Left lung (tissue), 10 donors: Measurements from ENCODE around the gene AARS1. TPM values are rescaled to one million over a fixed set of nuclear protein-coding genes. Genes with fewer than 3 reads are reported as not detected.
A peak's percentile ranks its signal among the peaks of the same experiment; 100 is the strongest.

Source experiments
- ATAC-seq: fragments of 200-7000 bp; cut with Tn5 transposase; one replicate; pipeline ENCODE4 v1.9.1; 2020; ENCODE audit warnings: moderate library complexity
- DNase-seq, 4 donors: peaks; one replicate each; pipeline ENCODE4 v3.0.0-alpha.2; 2013 to 2020
- H3K27ac ChIP-seq, 2 donors: fragments of 200-600 bp; sonication (generic) in 1 of 2; one replicate each; pipeline versions ENCODE4 v1.5.0 to v1.8.0; 2020 to 2021
- H3K27me3 ChIP-seq, 2 donors: fragments of 200-600 bp; sonication (generic) in 1 of 2; one replicate each; pipeline versions ENCODE4 v1.5.0 to v1.8.0; 2020 to 2021
- H3K36me3 ChIP-seq, 2 donors: fragments of 200-600 bp; sonication (generic) in 1 of 2; one replicate each; pipeline versions ENCODE4 v1.5.0 to v1.8.0; 2020 to 2021
- H3K4me1 ChIP-seq, 2 donors: fragments of 200-600 bp; one replicate each; pipeline ENCODE4 v1.8.0; 2021
- H3K4me3 ChIP-seq, 2 donors: fragments of 200-600 bp; sonication (generic) in 1 of 2; one replicate each; pipeline versions ENCODE4 v1.5.0 to v1.8.0; 2020 to 2021; ENCODE audit warnings: mild to moderate bottlenecking in 1 of 2
- H3K9me3 ChIP-seq, 2 donors: fragments of 200-600 bp; sonication (generic) in 1 of 2; one replicate each; pipeline versions ENCODE4 v1.5.0 to v1.8.0; 2020 to 2021
- CTCF ChIP-seq, 2 donors: fragments of 200-600 bp; sonication (generic) in 1 of 2; IDR thresholded peaks; one replicate each; pipeline versions ENCODE4 v1.5.0 to v1.8.0; 2021; ENCODE audit warnings: antibody characterized with exemption in 2 of 2
- intact Hi-C, 2 donors: fragments of 100-400 bp; cut with DNase I; formaldehyde crosslinking; loops; one replicate each; pipeline versions ENCODE4 v1.11.2 to v1.14.2; 2022
- polyA plus RNA-seq, 6 donors: library from polyadenylated mRNA; unstranded; fragments of 120-200 nt; gene quantifications; one replicate each; pipeline ENCODE4 v1.2.1, GENCODE V29; 2013; ENCODE audit not compliant: insufficient read length in 6 of 6
- total RNA-seq, 2 donors: library from RNA; stranded (reverse); fragmentation: NEBNext Ultra II Directional; extraction: Animal tissue kit (Norgen Biotek cat#: 25700); gene quantifications; one replicate each; pipeline ENCODE4 v1.2.1, GENCODE V29; 2021
- donor health status: DM: no; HTN: yes; CAD: no.
- donor health status: DM: no; HTN: no; CAD: no.

AARS1 gene
- total and polyA plus RNA-seq, 8 donors: 64.7 to 111 (median 75.3) TPM

GRCh38 chr16:70254180-70254964 is 34.9 kb downstream of the AARS1 start:
- no peaks in the 10 kb centered on the region for H3K27me3 ChIP-seq
- DNase-seq (no peak), ATAC-seq (no peak)
- H3K4me1 ChIP-seq: peaks cover 11 to 19% of the 10 kb centered on the region in 2 donors
- no peaks in the 10 kb centered on the region for H3K9me3 ChIP-seq
- no peak for TF ChIP-seq CTCF (IDR thresholded peaks at IDR 0.05)
- peaks cover 6 to 74% of the 10 kb centered on the region in 2 donors for H3K36me3 ChIP-seq
- no peak overlapping the region for H3K4me3 ChIP-seq
- H3K27ac ChIP-seq: no peak overlapping the region
- intact Hi-C loops: no loop called here

GRCh38 chr16:70253291-70254106 is 35.8 kb downstream of the AARS1 start:
- Histone ChIP-seq H3K36me3 (peaks cover 6 to 68% of the 10 kb centered on the region in 2 donors), H3K27ac (no peak overlapping the region), H3K27me3 (no peaks in the 10 kb centered on the region), H3K9me3 (no peaks in the 10 kb centered on the region), H3K4me3 (no peak overlapping the region), H3K4me1 (peaks cover 12 to 24% of the 10 kb centered on the region in 2 donors)
- ATAC-seq: no peak
- peak; percentile 36 to 63 for TF ChIP-seq CTCF (IDR thresholded peaks at IDR 0.05)
- peak in 1 of 4 donors; percentile 13 for DNase-seq
- intact Hi-C loops: no loop called here

GRCh38 chr16:70252355-70252988 is 36.8 kb downstream of the AARS1 start:
- Histone ChIP-seq H3K36me3 (peaks cover 0 to 58% of the 10 kb centered on the region in 2 donors), H3K27ac (no peak overlapping the region)

GRCh38 chr16:70251629-70252354 is 37.5 kb downstream of the AARS1 start, which contains the start of gene EXOSC6:
Gene EXOSC6 (minus strand): TSS chr16:70251940. CDS start chr16:70251900, 40 bp downstream.
- intact Hi-C loops: no loop called here
- Histone ChIP-seq H3K27ac (peak within 1 kb of the TSS; percentile 86 to 88), H3K36me3 (peaks cover 0 to 51% of the 10 kb centered on the region in 2 donors)

More at GRCh38 chr16:70252355-70252988, 36.8 kb downstream of the AARS1 start:
- no peak overlapping the region for H3K4me3 ChIP-seq
- ATAC-seq: no peak
- peaks cover 12 to 24% of the 10 kb centered on the region in 2 donors for H3K4me1 ChIP-seq
- no peaks in the 10 kb centered on the region for H3K9me3 ChIP-seq
- DNase-seq: no peak
- intact Hi-C loops: no loop called here
- no peaks in the 10 kb centered on the region for H3K27me3 ChIP-seq
- no peak for TF ChIP-seq CTCF (IDR thresholded peaks at IDR 0.05)

More at GRCh38 chr16:70251629-70252354, 37.5 kb downstream of the AARS1 start, which contains the start of gene EXOSC6:
- H3K4me3 ChIP-seq: peak within 1 kb of the TSS; percentile 62 to 77
- DNase-seq (peak; percentile 83 to 98 (median 93)), ATAC-seq (peak; percentile 99)
- TF ChIP-seq CTCF (IDR thresholded peaks at IDR 0.05): peak; percentile 87 to 95
- H3K4me1 ChIP-seq: peaks cover 12 to 24% of the 10 kb centered on the region in 2 donors
- no peaks in the 10 kb centered on the region for H3K9me3 ChIP-seq
- H3K27me3 ChIP-seq: no peaks in the 10 kb centered on the region
